Caco-2 (cell line): ENCODE measurements around the gene TRIM3. TPM values are rescaled to one million over a fixed set of nuclear protein-coding genes. Genes with fewer than 3 reads are reported as not detected.

Experiments
- BruUV-seq: library from RNA; stranded (reverse); fragments of 400-500 nt; replicated peaks from 2 replicates; lab custom pipeline; 2021; lab: Mats Ljungman, UMichigan
- CTCF ChIA-PET: fragments of 300-600 bp; sonication (Branson Sonifier 250); formaldehyde crosslinking; loops from one replicate; lab custom pipeline; 2022; ENCODE audit warnings: antibody characterized with exemption; lab: Charles Lee
- POLR2A ChIA-PET: fragments of 300-600 bp; sonication (Branson Sonifier 250); formaldehyde crosslinking; loops from one replicate; lab custom pipeline; 2022; ENCODE audit warnings: antibody characterized with exemption; lab: Charles Lee
- DNase-seq, 2 experiments: peaks; one replicate each; pipeline versions ENCODE4 v3.0.0 to v3.0.0-alpha.2; 2020 to 2022
- H3K27me3 ChIP-seq: replicated peaks from 2 replicates; pipeline ENCODE4 v1.6.0; 2011; ENCODE audit warnings: low read length; ENCODE audit not compliant: control insufficient read depth, insufficient read depth
- H3K36me3 ChIP-seq: 2 replicates; pipeline ENCODE4 v1.5.1; 2011; ENCODE audit warnings: low read length; ENCODE audit not compliant: control insufficient read depth, insufficient read depth
- H3K4me1 ChIP-seq: fragments of 250-450 bp; sonication (Bioruptor Pico); 2 replicates; pipeline ENCODE4 v1.5.1; 2020; ENCODE audit warnings: mild to moderate bottlenecking
- H3K4me3 ChIP-seq: 2 replicates; pipeline ENCODE4 v1.5.1; 2011; ENCODE audit warnings: low read depth, mild to moderate bottlenecking, control low read depth, low read length
- H3K9me3 ChIP-seq: fragments of 250-450 bp; sonication (Bioruptor Pico); 2 replicates; pipeline ENCODE4 v1.5.1; 2020; ENCODE audit warnings: mild to moderate bottlenecking, moderate library complexity
- H3K27ac Mint-ChIP-seq: one replicate; pipeline ENCODE4 v1.8.0; 2022; ENCODE audit warnings: mixed read lengths; ENCODE audit not compliant: unreplicated experiment
- H3K27me3 Mint-ChIP-seq: one replicate; pipeline ENCODE4 v1.8.0; 2022; ENCODE audit warnings: mixed read lengths; ENCODE audit not compliant: insufficient read depth, unreplicated experiment
- H3K36me3 Mint-ChIP-seq: one replicate; pipeline ENCODE4 v1.8.0; 2022; ENCODE audit warnings: mild to moderate bottlenecking, mixed read lengths; ENCODE audit not compliant: insufficient read depth, unreplicated experiment
- H3K4me1 Mint-ChIP-seq: one replicate; pipeline ENCODE4 v1.8.0; 2022; ENCODE audit warnings: low read depth, mixed read lengths; ENCODE audit not compliant: unreplicated experiment
- H3K4me3 Mint-ChIP-seq: one replicate; pipeline ENCODE4 v1.8.0; 2022; ENCODE audit warnings: mild to moderate bottlenecking, moderate library complexity, mixed read lengths; ENCODE audit not compliant: unreplicated experiment
- H3K9me3 Mint-ChIP-seq: one replicate; pipeline ENCODE4 v1.8.0; 2022; ENCODE audit warnings: mixed read lengths; ENCODE audit not compliant: unreplicated experiment
- intact Hi-C: fragments of 100-400 bp; cut with micrococcal nuclease; formaldehyde crosslinking; loops from one replicate; pipeline ENCODE4 v1.10.0; 2022; ENCODE audit not compliant: unreplicated experiment
- total RNA-seq: library from RNA; stranded (reverse); gene quantifications from 2 replicates; pipeline ENCODE4 v1.2.3, GENCODE V29; 2022
- TF ChIP-seq, protein P1 (sequence below), 2 experiments: fragments of 200-600 bp in 1 of 2; IDR thresholded peaks; 1 replicate in 1 of 2; 2 replicates in 1 of 2; pipeline versions ENCODE4 v1.5.1 to v1.8.0; 2011 to 2022; ENCODE audit warnings: antibody characterized with exemption in 1 of 2, control low read depth in 1 of 2, inconsistent platforms in 1 of 2, low read depth in 1 of 2, low read length in 1 of 2, mild to moderate bottlenecking in 1 of 2, moderate library complexity in 1 of 2; ENCODE audit not compliant: insufficient read depth in 1 of 2, severe bottlenecking in 1 of 2, unreplicated experiment in 1 of 2

The TRIM3 gene
- total RNA-seq, 1 experiment from 2014 or later = 28.0 TPM

DNA sequence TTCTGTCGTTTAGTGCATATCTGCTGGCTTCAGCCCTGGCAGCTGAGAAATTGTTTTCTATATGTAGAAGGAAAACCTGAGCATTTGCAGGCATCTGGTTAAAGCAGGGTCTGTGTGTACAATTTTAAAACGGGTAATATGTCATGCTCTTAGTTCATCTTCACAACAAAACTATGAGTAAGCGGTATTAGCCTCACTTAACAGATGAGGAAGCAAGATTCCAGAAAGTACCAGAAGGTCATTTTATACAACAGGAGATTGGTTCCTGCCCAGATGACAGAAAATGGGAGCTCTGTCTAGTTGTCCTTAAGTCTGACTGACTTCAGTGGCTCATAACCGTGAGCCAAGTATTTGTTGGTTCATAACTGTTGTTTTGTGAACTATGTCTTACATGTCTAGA lies 8.7 kb upstream of the TRIM3 start:
- Mint-ChIP-seq H3K9me3 (no peaks in the 10 kb centered on the region), H3K4me1 (peaks cover 12% of the 10 kb centered on the region), H3K36me3 (peaks cover 62% of the 10 kb centered on the region), H3K27me3 (no peaks in the 10 kb centered on the region), H3K4me3 (peak overlapping the region; percentile 97), H3K27ac (peak overlapping the region; percentile 53)
- no TSS peak for BruUV-seq
- no peaks in the 10 kb centered on the region for H3K9me3 ChIP-seq
- TF ChIP-seq, protein P1, sequence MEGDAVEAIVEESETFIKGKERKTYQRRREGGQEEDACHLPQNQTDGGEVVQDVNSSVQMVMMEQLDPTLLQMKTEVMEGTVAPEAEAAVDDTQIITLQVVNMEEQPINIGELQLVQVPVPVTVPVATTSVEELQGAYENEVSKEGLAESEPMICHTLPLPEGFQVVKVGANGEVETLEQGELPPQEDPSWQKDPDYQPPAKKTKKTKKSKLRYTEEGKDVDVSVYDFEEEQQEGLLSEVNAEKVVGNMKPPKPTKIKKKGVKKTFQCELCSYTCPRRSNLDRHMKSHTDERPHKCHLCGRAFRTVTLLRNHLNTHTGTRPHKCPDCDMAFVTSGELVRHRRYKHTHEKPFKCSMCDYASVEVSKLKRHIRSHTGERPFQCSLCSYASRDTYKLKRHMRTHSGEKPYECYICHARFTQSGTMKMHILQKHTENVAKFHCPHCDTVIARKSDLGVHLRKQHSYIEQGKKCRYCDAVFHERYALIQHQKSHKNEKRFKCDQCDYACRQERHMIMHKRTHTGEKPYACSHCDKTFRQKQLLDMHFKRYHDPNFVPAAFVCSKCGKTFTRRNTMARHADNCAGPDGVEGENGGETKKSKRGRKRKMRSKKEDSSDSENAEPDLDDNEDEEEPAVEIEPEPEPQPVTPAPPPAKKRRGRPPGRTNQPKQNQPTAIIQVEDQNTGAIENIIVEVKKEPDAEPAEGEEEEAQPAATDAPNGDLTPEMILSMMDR (IDR thresholded peaks at IDR 0.05; ENCODE audit: insufficient read depth in 1 of 2, low read depth in 1 of 2, low read length in 1 of 2, severe bottlenecking in 1 of 2, unreplicated experiment in 1 of 2) = no peak
- ChIA-PET POLR2A (interaction anchor here (0.9 kb wide), 1 partner anchor 92 kb away, joined by 3 read pairs; the partner anchor contains the start of gene SMPD1), CTCF (interaction anchor here (1.6 to 1.7 kb wide), 2 partner anchors 39 to 103 kb away, joined by 5 to 15 read pairs; no protein-coding TSS in a partner anchor)
- H3K4me1 ChIP-seq = peaks cover 51% of the 10 kb centered on the region
- peaks cover 7% of the 10 kb centered on the region; the same call in 1 of the 2 replicates for H3K36me3 ChIP-seq
- H3K27me3 ChIP-seq = no peaks in the 10 kb centered on the region
- intact Hi-C loops = loop anchor here (5.0 kb wide), 1 partner anchor 250 kb away; the partner anchor contains the start of gene FHIP1B
- no peak for DNase-seq
- peak overlapping the region; percentile 88 for H3K4me3 ChIP-seq

DNA sequence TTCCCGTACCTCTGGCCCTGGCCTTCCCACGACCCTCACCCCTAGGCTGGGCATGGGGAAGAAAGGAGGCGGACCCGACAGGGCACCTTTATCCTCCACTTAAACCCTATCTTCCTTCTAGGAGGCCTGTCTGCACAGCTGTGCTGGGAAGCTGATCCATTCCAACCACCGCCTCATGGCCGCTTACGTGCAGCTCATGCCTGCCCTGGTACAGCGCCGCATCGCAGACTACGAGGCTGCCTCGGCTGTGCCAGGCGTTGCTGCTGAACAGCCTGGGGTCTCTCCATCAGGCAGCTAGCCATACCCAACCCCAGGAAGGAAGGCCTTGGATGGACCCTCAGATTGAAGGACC lies 8.2 kb upstream of the TRIM3 start:
- TF ChIP-seq, protein P1 (IDR thresholded peaks at IDR 0.05; ENCODE audit: insufficient read depth in 1 of 2, low read depth in 1 of 2, low read length in 1 of 2, severe bottlenecking in 1 of 2, unreplicated experiment in 1 of 2) = no peak
- ChIA-PET POLR2A (interaction anchor here (0.7 to 1.8 kb wide), 16 partner anchors 9 to 201 kb away, joined by 3 to 17 read pairs (median 6); partner anchors contain the start of genes HPX, ILK, MRPL17 and RRP8), CTCF (interaction anchor here (0.8 to 1.7 kb wide), 7 partner anchors 8 to 201 kb away, joined by 3 to 15 read pairs (median 4); partner anchors contain the start of genes HPX and MRPL17)
- Mint-ChIP-seq H3K36me3 (peaks cover 67% of the 10 kb centered on the region), H3K4me1 (peaks cover 17% of the 10 kb centered on the region), H3K27ac (peak overlapping the region; percentile 99), H3K4me3 (peak overlapping the region; percentile 97), H3K27me3 (no peaks in the 10 kb centered on the region), H3K9me3 (no peaks in the 10 kb centered on the region)
- H3K27me3 ChIP-seq = no peaks in the 10 kb centered on the region
- H3K9me3 ChIP-seq = no peaks in the 10 kb centered on the region
- peak overlapping the region; percentile 88 for H3K4me3 ChIP-seq
- peaks cover 46% of the 10 kb centered on the region for H3K4me1 ChIP-seq
- no peak for DNase-seq
- H3K36me3 ChIP-seq = peaks cover 8% of the 10 kb centered on the region; the same call in 1 of the 2 replicates
- intact Hi-C loops = loop anchor here (1.0 to 5.0 kb wide), 3 partner anchors 9 to 250 kb away; partner anchors contain the start of genes FHIP1B and TRIM3
- TSS peak; percentile 36 for BruUV-seq

DNA sequence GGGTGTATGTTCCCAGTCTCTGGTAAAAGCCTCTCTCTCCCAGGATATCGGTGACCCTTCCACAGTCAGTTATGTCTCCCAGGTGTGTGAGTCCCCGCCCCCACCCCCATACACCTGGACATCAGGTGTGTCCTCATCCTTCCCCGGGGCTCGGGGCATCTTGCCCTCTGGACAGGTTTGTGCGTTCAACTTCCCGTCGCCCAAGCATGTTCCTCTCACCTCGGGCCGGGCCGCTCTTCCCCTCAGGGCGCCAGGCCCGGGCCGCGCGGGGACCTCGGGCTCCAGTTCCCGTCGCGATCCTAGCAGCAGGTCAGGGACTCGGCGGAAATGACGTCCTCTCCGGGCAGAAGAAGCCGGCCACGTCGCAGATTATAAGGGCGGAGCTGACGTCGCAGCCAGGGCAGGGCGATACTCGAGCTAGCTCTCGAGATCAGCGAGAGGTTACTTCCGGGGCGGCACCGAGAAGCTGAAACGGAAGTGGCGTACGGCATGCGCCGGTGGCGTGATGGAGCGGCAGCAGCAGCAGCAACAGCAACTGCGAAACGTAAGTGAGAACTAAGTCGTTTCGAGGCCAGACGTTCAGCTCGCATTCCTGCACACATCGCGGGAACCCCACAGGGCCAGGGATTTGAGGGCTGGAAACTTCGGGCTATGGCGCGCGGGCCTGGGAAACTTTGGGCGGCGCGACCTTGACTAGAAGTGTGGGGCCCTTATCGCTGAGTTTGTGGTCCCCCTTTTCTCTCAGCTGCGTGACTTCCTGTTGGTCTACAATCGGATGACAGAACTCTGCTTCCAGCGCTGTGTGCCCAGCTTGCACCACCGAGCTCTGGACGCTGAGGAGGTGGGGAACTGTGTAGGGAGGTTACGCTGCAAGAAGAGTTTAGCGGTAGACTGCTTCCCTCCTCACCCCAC lies 7.5 kb upstream of the TRIM3 start, which contains the start of the genes ARFIP2 and TIMM10B:
TSS of gene ARFIP2 (minus strand) at position 320 of the 912 bp plus-strand sequence. CDS start 910 bp downstream, outside the sequence.
TSS of gene TIMM10B (plus strand) at position 490 of the 912 bp plus-strand sequence. CDS start at position 506, 16 bp downstream.
- ChIA-PET POLR2A (interaction anchor here (0.7 to 1.8 kb wide), 18 partner anchors 8 to 202 kb away, joined by 3 to 17 read pairs (median 6); partner anchors contain the start of genes HPX, ILK, MRPL17 and RRP8), CTCF (interaction anchor here (0.5 to 1.7 kb wide), 10 partner anchors 9 to 202 kb away, joined by 3 to 15 read pairs (median 4); partner anchors contain the start of genes HPX and MRPL17)
- Mint-ChIP-seq H3K27me3 (no peaks in the 10 kb centered on the region), H3K4me3 (peak within 1 kb of the TSS; percentile 97), H3K4me1 (peaks cover 23% of the 10 kb centered on the region), H3K27ac (peak within 1 kb of the TSS; percentile 99), H3K9me3 (no peaks in the 10 kb centered on the region), H3K36me3 (peaks cover 74% of the 10 kb centered on the region)
- TF ChIP-seq, protein P1 (IDR thresholded peaks at IDR 0.05; ENCODE audit: insufficient read depth in 1 of 2, low read depth in 1 of 2, low read length in 1 of 2, severe bottlenecking in 1 of 2, unreplicated experiment in 1 of 2) = no peak
- Histone ChIP-seq H3K27me3 (no peaks in the 10 kb centered on the region), H3K4me3 (peak within 1 kb of the TSS; percentile 88), H3K9me3 (no peaks in the 10 kb centered on the region), H3K4me1 (peaks cover 42% of the 10 kb centered on the region), H3K36me3 (peaks cover 10% of the 10 kb centered on the region; the same call in 1 of the 2 replicates)
- BruUV-seq = no TSS peak
- peak; percentile 97 to 98 for DNase-seq
- intact Hi-C loops = loop anchor here (1.0 to 5.0 kb wide), 3 partner anchors 8 to 249 kb away; partner anchors contain the start of genes FHIP1B and TRIM3
